NT2/D1 (cell line): ENCODE measurements around the gene TPO.
A peak's percentile ranks its signal among the peaks of the same experiment; 100 is the strongest.

Source experiments
- DNase-seq: peaks from one replicate; pipeline ENCODE4 v3.0.0-alpha.2; 2011; ENCODE audit warnings: low read depth, low spot score
- H3K27me3 ChIP-seq: 2 replicates; pipeline ENCODE4 v1.6.0; 2011; ENCODE audit warnings: mild to moderate bottlenecking; ENCODE audit not compliant: insufficient read length, insufficient read depth
- H3K36me3 ChIP-seq: 2 replicates; pipeline ENCODE4 v1.6.1; 2011; ENCODE audit warnings: mild to moderate bottlenecking, low read length, mixed read lengths; ENCODE audit not compliant: insufficient read depth, insufficient read length
- H3K4me1 ChIP-seq: 2 replicates; pipeline ENCODE4 v1.5.1; 2011; ENCODE audit not compliant: insufficient read depth, insufficient read length
- H3K4me3 ChIP-seq: 2 replicates; pipeline ENCODE4 v1.5.1; 2011; ENCODE audit warnings: low read depth; ENCODE audit not compliant: insufficient read length
- H3K9ac ChIP-seq: 2 replicates; pipeline ENCODE4 v1.6.0; 2011; ENCODE audit warnings: low read depth; ENCODE audit not compliant: insufficient read length
- H3K9me3 ChIP-seq: 2 replicates; pipeline ENCODE4 v1.5.1; 2011; ENCODE audit warnings: mild to moderate bottlenecking, low read length; ENCODE audit not compliant: insufficient read depth
- SUZ12 ChIP-seq: IDR thresholded peaks from 2 replicates; pipeline ENCODE4 v1.6.1; 2011; ENCODE audit not compliant: insufficient read length, insufficient read depth; ENCODE audit errors: extremely low read depth
- YY1 ChIP-seq: IDR thresholded peaks from 2 replicates; pipeline ENCODE4 v1.6.1; 2011; ENCODE audit not compliant: insufficient read length, insufficient read depth
- ZNF274 ChIP-seq: IDR thresholded peaks from 2 replicates; pipeline ENCODE4 v1.6.1; 2011; ENCODE audit warnings: mild to moderate bottlenecking, low read depth, low read length

Gene TPO

DNA sequence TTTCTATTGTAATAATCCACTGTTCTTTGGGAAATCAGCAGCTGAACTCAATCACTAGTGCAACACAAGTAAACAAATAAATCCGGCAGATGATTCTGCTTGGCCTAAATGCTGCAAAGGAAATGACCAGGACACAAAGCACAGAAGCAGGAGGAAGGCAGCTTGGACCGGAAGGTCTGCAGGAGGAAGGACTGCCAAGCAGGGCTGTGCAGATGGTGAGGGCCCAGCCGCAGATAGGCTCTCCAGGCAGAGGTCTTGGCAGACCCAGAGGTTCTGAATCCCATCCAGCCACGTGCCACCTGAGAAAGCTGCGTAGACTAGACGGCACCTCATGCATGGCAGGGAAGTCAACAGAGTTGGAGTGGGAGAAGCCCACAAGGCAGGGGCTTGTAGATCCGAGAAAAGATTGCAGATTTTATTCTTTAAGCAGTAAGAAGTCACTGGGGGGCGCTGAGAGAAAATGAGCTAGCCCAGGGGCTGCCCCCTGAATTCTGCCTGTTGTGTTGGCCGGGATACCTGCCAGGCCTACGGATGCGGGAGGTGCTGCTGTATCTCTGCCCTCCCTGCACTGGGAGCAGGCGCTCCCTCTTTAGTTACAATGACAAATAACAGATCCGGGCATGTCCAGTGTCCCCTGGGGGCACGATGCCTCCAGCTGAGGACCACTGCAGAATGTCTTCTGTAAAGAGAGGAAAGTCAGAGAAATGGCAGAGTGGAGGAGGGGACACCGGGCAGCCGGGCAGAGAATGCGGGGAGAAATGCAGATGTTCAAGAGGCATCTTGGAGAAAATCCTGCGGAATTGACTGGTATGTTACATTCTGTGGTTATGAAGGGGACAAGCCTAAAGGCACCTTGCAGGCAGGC lies 177.6 kb downstream of the TPO start:
- Histone ChIP-seq H3K36me3 (no peaks in the 10 kb centered on the region), H3K9me3 (no peaks in the 10 kb centered on the region), H3K27me3 (no peaks in the 10 kb centered on the region), H3K4me3 (no peak overlapping the region), H3K4me1 (peaks cover 12% of the 10 kb centered on the region), H3K9ac (peak overlapping the region; percentile 32)
- TF ChIP-seq ZNF274 (no peak), YY1 (no peak), SUZ12 (no peak)
- no peak for DNase-seq

DNA sequence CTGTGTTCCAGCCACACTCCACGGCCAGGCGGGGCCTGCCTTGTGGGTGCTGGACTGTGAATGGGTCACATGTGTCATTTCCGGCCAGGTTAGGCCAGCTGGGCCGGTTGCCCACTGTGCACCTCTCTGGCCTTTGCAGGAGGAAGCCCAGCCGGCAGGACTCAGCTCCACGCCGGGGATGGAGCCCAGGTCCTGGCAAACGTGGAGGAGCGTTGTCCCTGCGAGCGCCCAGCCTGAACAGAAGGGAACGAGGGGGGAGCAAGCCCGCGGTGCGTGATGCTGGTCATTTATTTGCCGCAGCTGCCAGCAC lies 178.2 kb downstream of the TPO start:
- Histone ChIP-seq H3K4me3 (no peak overlapping the region), H3K9ac (peak overlapping the region; percentile 32), H3K36me3 (no peaks in the 10 kb centered on the region), H3K9me3 (no peaks in the 10 kb centered on the region), H3K27me3 (no peaks in the 10 kb centered on the region), H3K4me1 (peaks cover 12% of the 10 kb centered on the region)
- TF ChIP-seq YY1 (no peak), SUZ12 (no peak), ZNF274 (no peak)
- DNase-seq, result no peak
